Endothelial cell of umbilical vein (primary cell): Measurements from ENCODE around the gene SLC26A2. TPM values are rescaled to one million over a fixed set of nuclear protein-coding genes. Genes with fewer than 3 reads are reported as not detected.

ENCODE experiments used
- BruUV-seq: library from RNA; stranded (reverse); fragments of 400-500 nt; replicated peaks from 2 replicates; lab custom pipeline; 2021; lab: Mats Ljungman, UMichigan
- CTCF ChIA-PET: fragments of 300-600, 350-600 bp; sonication (Branson Sonifier 250); formaldehyde crosslinking; loops from one replicate; lab custom pipeline; 2021; ENCODE audit warnings: antibody characterized with exemption, inconsistent platforms; lab: Charles Lee
- POLR2A ChIA-PET: fragments of 300-600, 350-600 bp; sonication (Branson Sonifier 250); formaldehyde crosslinking; loops from one replicate; lab custom pipeline; 2021; ENCODE audit warnings: antibody characterized with exemption, inconsistent platforms; lab: Charles Lee
- DNase-seq: peaks from one replicate; pipeline ENCODE4 v3.0.0-alpha.2; 2011; ENCODE audit warnings: low read depth, low spot score
- FAIRE-seq: peaks from 2 replicates; lab custom pipeline; 2011; peaks lifted over from hg19 to GRCh38; lab: Jason Lieb, UNC
- H2AFZ ChIP-seq: 2 replicates; pipeline ENCODE4 v1.6.0; 2012; ENCODE audit warnings: low read depth, low read length, control low read depth, inconsistent platforms
- H3K27ac ChIP-seq: 2 replicates; pipeline ENCODE4 v1.5.1; 2011; ENCODE audit warnings: low read depth, mild to moderate bottlenecking, control low read depth, low read length, moderate library complexity; ENCODE audit not compliant: insufficient read depth
- H3K27me3 ChIP-seq, 2 experiments: 2 replicates each; pipeline versions ENCODE4 v1.6.0 to v1.6.1; 2011; ENCODE audit warnings: low read length in 2 of 2, mixed read lengths in 1 of 2; ENCODE audit not compliant: control insufficient read depth in 2 of 2, insufficient read depth in 2 of 2
- H3K36me3 ChIP-seq, 2 experiments: 2 replicates in 1 of 2; 3 replicates in 1 of 2; pipeline ENCODE4 v1.5.1; 2011; ENCODE audit warnings: low read length in 2 of 2, mild to moderate bottlenecking in 1 of 2, moderate library complexity in 1 of 2; ENCODE audit not compliant: control insufficient read depth in 2 of 2, insufficient read depth in 2 of 2; ENCODE audit errors: extremely low read depth in 1 of 2
- H3K4me1 ChIP-seq: 3 replicates; pipeline ENCODE4 v1.5.1; 2011; ENCODE audit warnings: mild to moderate bottlenecking, low read length; ENCODE audit not compliant: control insufficient read depth, insufficient read depth; ENCODE audit errors: extremely low read depth
- H3K4me2 ChIP-seq: 2 replicates; pipeline ENCODE4 v1.6.1; 2011; ENCODE audit warnings: low read length, control low read depth, mixed read lengths; ENCODE audit not compliant: insufficient read depth
- H3K4me3 ChIP-seq, 3 experiments: fragments of 200-600 bp in 1 of 3; sonication (generic), shearing (Covaris generic) in 1 of 3; replicated peaks in 1 of 3; 2 replicates each; pipeline ENCODE4 v1.5.1; 2011 to 2016; ENCODE audit warnings: control low read depth in 3 of 3, low read length in 3 of 3, mild to moderate bottlenecking in 2 of 3, inconsistent platforms in 1 of 3, low read depth in 1 of 3, moderate library complexity in 1 of 3; ENCODE audit not compliant: insufficient read depth in 1 of 3
- H3K79me2 ChIP-seq: 2 replicates; pipeline ENCODE4 v1.6.0; 2012; ENCODE audit warnings: low read length, inconsistent platforms; ENCODE audit not compliant: control insufficient read depth, insufficient read depth
- H3K9ac ChIP-seq: replicated peaks from 2 replicates; pipeline ENCODE3; 2011; ENCODE audit warnings: low read length, control low read depth; ENCODE audit not compliant: insufficient read depth; ENCODE audit errors: extremely low read depth
- H3K9me1 ChIP-seq: replicated peaks from 3 replicates; pipeline ENCODE4 v1.6.0; 2011; ENCODE audit warnings: mild to moderate bottlenecking, low read length; ENCODE audit not compliant: control insufficient read depth, insufficient read depth; ENCODE audit errors: extremely low read depth
- H3K9me3 ChIP-seq: replicated peaks from 2 replicates; pipeline ENCODE4 v1.5.1; 2012; ENCODE audit warnings: low read length, inconsistent platforms; ENCODE audit not compliant: control insufficient read depth, insufficient read depth
- H4K20me1 ChIP-seq: replicated peaks from 2 replicates; pipeline ENCODE3; 2011; ENCODE audit warnings: mild to moderate bottlenecking, low read length; ENCODE audit not compliant: control insufficient read depth, insufficient read depth; ENCODE audit errors: extremely low read depth
- CTCF ChIP-seq, 2 donors: IDR thresholded peaks; 1 replicate in 1 of 2; 2 replicates in 1 of 2; pipeline ENCODE4 v1.5.1; 2011; ENCODE audit warnings: low read length in 2 of 2, mild to moderate bottlenecking in 2 of 2, moderate library complexity in 2 of 2, control low read depth in 1 of 2, inconsistent platforms in 1 of 2, low read depth in 1 of 2; ENCODE audit not compliant: insufficient read depth in 1 of 2; ENCODE audit errors: extremely low read depth in 1 of 2
- EZH2 ChIP-seq: IDR thresholded peaks from 2 replicates; pipeline ENCODE4 v1.6.1; 2012; ENCODE audit warnings: borderline replicate concordance, low read depth, mild to moderate bottlenecking, moderate library complexity, low read length, inconsistent platforms; ENCODE audit not compliant: severe bottlenecking
- FOS ChIP-seq: IDR thresholded peaks from 2 replicates; pipeline ENCODE4 v1.6.1; 2011; ENCODE audit warnings: mild to moderate bottlenecking, low read length, moderate library complexity, borderline replicate concordance; ENCODE audit not compliant: insufficient read depth
- GATA2 ChIP-seq: IDR thresholded peaks from 2 replicates; pipeline ENCODE4 v1.7.0; 2011; ENCODE audit warnings: low read depth, mild to moderate bottlenecking, moderate library complexity, mixed read lengths, low read length; ENCODE audit not compliant: insufficient read length, insufficient read depth
- JUN ChIP-seq: IDR thresholded peaks from 2 replicates; pipeline ENCODE4 v1.6.1; 2011; ENCODE audit warnings: borderline replicate concordance, low read depth; ENCODE audit not compliant: insufficient read length, insufficient read depth
- MAX ChIP-seq: IDR thresholded peaks from 2 replicates; pipeline ENCODE4 v1.6.1; 2011; ENCODE audit not compliant: insufficient read depth, insufficient read length
- MYC ChIP-seq: IDR thresholded peaks from one replicate; pipeline ENCODE4 v1.6.1; 2011; ENCODE audit warnings: mild to moderate bottlenecking, low read depth, low read length
- POLR2A ChIP-seq: IDR thresholded peaks from 2 replicates; pipeline ENCODE4 v1.6.1; 2012; ENCODE audit warnings: low read depth, mild to moderate bottlenecking, control low read depth, low read length
- POLR2AphosphoS5 ChIP-seq: IDR thresholded peaks from 2 replicates; pipeline ENCODE4 v1.6.1; 2012; ENCODE audit warnings: low read depth, mild to moderate bottlenecking, control low read depth, low read length, moderate library complexity; ENCODE audit not compliant: insufficient read depth
- dilution Hi-C: fragments of 300-500 bp; cut with MboI; formaldehyde crosslinking; loops from one replicate; pipeline ENCODE4 v1.15.0; 2019; ENCODE audit warnings: low sequenced_read_pairs; ENCODE audit not compliant: extremely low pct_ligation_motif_present
- intact Hi-C: fragments of 100-400 bp; cut with micrococcal nuclease; formaldehyde crosslinking; loops from one replicate; pipeline ENCODE4 v1.10.0; 2022
- polyA plus RNA-seq, 4 experiments: library from polyadenylated mRNA; depleted of rRNA in 3 of 4; stranded (reverse) in 3 of 4; unstranded in 1 of 4; fragments of >200 nt; gene quantifications; 2 replicates each; pipeline versions ENCODE4 v1.2.1 to v1.2.3, GENCODE V29; 2011 to 2012; ENCODE audit warnings: missing spikeins in 1 of 4
- total RNA-seq: library from RNA; stranded (reverse); gene quantifications from 2 replicates; pipeline ENCODE4 v1.2.3, GENCODE V29; 2021

Gene SLC26A2
- total and polyA plus RNA-seq, 2 donors (not counting 3 experiments of a cell fraction or from before 2014, with no cell fraction given) = 5.9 to 16.8 TPM

- no peak for FAIRE-seq
- CTCF ChIA-PET = interaction anchor here (1.0 to 6.7 kb wide), 4 partner anchors 22 to 103 kb away, joined by 3 to 68 read pairs (median 5); partner anchors contain the start of gene SLC26A2
Observed at GRCh38 chr5:149937610-149938009, 22.9 kb upstream of the SLC26A2 start.

GRCh38 chr5:149938279-149938678 lies 22.3 kb upstream of the SLC26A2 start:
- H3K4me3 ChIP-seq = no peak overlapping the region
- intact Hi-C loops = loop anchor here (2.0 to 5.0 kb wide), 3 partner anchors 23 to 53 kb away; no protein-coding TSS in a partner anchor
- H3K36me3 ChIP-seq = no peaks in the 10 kb centered on the region
- H3K9ac ChIP-seq = peak overlapping the region; percentile 19
- no peaks in the 10 kb centered on the region for H3K9me1 ChIP-seq
- peaks cover 33% of the 10 kb centered on the region for H3K4me1 ChIP-seq
- DNase-seq (peak; percentile 88), FAIRE-seq (no peak)
- dilution Hi-C loops = no loop called here
- H4K20me1 ChIP-seq = no peaks in the 10 kb centered on the region
- CTCF ChIA-PET = no interaction called here
- no peaks in the 10 kb centered on the region for H3K27me3 ChIP-seq
- no peaks in the 10 kb centered on the region for H3K79me2 ChIP-seq
- peak overlapping the region; percentile 25 for H3K4me2 ChIP-seq
- H3K9me3 ChIP-seq = no peaks in the 10 kb centered on the region
- POLR2A ChIA-PET = no interaction called here
- peak overlapping the region; percentile 88 for H3K27ac ChIP-seq
- no TSS peak for BruUV-seq
- no peak overlapping the region for H2AFZ ChIP-seq
- no peak for TF ChIP-seq MYC
- TF ChIP-seq GATA2 = peak; percentile 45
- TF ChIP-seq FOS = peak; percentile 64
- TF ChIP-seq CTCF (IDR thresholded peaks at IDR 0.05; ENCODE audit: extremely low read depth in 1 of 2, insufficient read depth in 1 of 2, low read depth in 1 of 2, low read length in 2 of 2) = no peak
- no peak for TF ChIP-seq MAX
- no peak for TF ChIP-seq POLR2A
- TF ChIP-seq POLR2AphosphoS5 = peak; percentile 46
- TF ChIP-seq EZH2 = no peak
- peak; percentile 36 for TF ChIP-seq JUN

More at GRCh38 chr5:149937610-149938009, 22.9 kb upstream of the SLC26A2 start:
- intact Hi-C loops (loop anchor here (2.0 to 5.0 kb wide), 3 partner anchors 23 to 53 kb away; no protein-coding TSS in a partner anchor), dilution Hi-C loops (no loop called here)
- H2AFZ ChIP-seq = no peak overlapping the region
- POLR2A ChIA-PET = no interaction called here
- no peaks in the 10 kb centered on the region for H3K9me3 ChIP-seq
- H3K4me1 ChIP-seq = peaks cover 33% of the 10 kb centered on the region
- no peaks in the 10 kb centered on the region for H4K20me1 ChIP-seq
- H3K9ac ChIP-seq = peak overlapping the region; percentile 6
- H3K4me3 ChIP-seq = no peak overlapping the region
- H3K27me3 ChIP-seq = no peaks in the 10 kb centered on the region
- H3K27ac ChIP-seq = peak overlapping the region; percentile 88
- no TSS peak for BruUV-seq
- TF ChIP-seq POLR2AphosphoS5 = no peak
- peak; percentile 70 for TF ChIP-seq GATA2
- TF ChIP-seq FOS = peak; percentile 27
- no peak for TF ChIP-seq JUN
- H3K4me2 ChIP-seq = peak overlapping the region; percentile 25
- H3K9me1 ChIP-seq = no peaks in the 10 kb centered on the region
- peak; percentile 59 for DNase-seq
- no peaks in the 10 kb centered on the region for H3K36me3 ChIP-seq
- H3K79me2 ChIP-seq = no peaks in the 10 kb centered on the region
